CD8-positive, alpha-beta memory T cell (primary cell): ENCODE data around the gene ACTR2. TPM values are rescaled to one million over a fixed set of nuclear protein-coding genes. Genes with fewer than 3 reads are reported as not detected.
A peak's percentile ranks its signal among the peaks of the same experiment; 100 is the strongest.
"Not testable (repeated sequence)": the region's sequence is repeated elsewhere in the genome, so short reads cannot be mapped to it uniquely, and the experiment has no call there.

ENCODE experiments used
- CTCF ChIA-PET: fragments of 350-600 bp; sonication (Branson Sonifier 250); formaldehyde crosslinking; loops from one replicate; lab custom pipeline; 2021; ENCODE audit warnings: antibody characterized with exemption; lab: Charles Lee
- POLR2A ChIA-PET: fragments of 350-600 bp; sonication (Branson Sonifier 250); formaldehyde crosslinking; loops from one replicate; lab custom pipeline; 2021; ENCODE audit warnings: antibody characterized with exemption; lab: Charles Lee
- DNase-seq, 5 donors: peaks; one replicate each; pipeline versions ENCODE4 v3.0.0 to v3.0.0-alpha.2; 2020 to 2022; ENCODE audit warnings: mixed read lengths in 1 of 5
- H3K27ac ChIP-seq: one replicate; pipeline ENCODE4 v1.7.0; 2013; ENCODE audit warnings: low read depth, mild to moderate bottlenecking, low read length, moderate library complexity
- H3K27me3 ChIP-seq: 2 replicates; pipeline ENCODE4 v1.7.0; 2013; ENCODE audit warnings: low read length, mild to moderate bottlenecking; ENCODE audit not compliant: insufficient read depth, poor library complexity, severe bottlenecking
- H3K36me3 ChIP-seq: 2 replicates; pipeline ENCODE4 v1.7.0; 2013; ENCODE audit warnings: mild to moderate bottlenecking, low read length, moderate library complexity; ENCODE audit not compliant: insufficient read depth
- H3K4me1 ChIP-seq: 2 replicates; pipeline ENCODE4 v1.7.0; 2013; ENCODE audit warnings: mild to moderate bottlenecking, low read length, moderate library complexity; ENCODE audit not compliant: insufficient read depth
- H3K4me3 ChIP-seq: 2 replicates; pipeline ENCODE4 v1.7.0; 2013; ENCODE audit warnings: mild to moderate bottlenecking, low read length
- H3K9me3 ChIP-seq: 2 replicates; pipeline ENCODE4 v1.7.0; 2013; ENCODE audit warnings: mild to moderate bottlenecking, low read length
- H3K27ac Mint-ChIP-seq, 8 donors: one replicate each; pipeline ENCODE4 v1.8.0; 2020 to 2021; ENCODE audit warnings: mixed read lengths in 8 of 8, mild to moderate bottlenecking in 6 of 8, inconsistent platforms in 3 of 8, moderate library complexity in 3 of 8
- H3K27me3 Mint-ChIP-seq, 2 donors: one replicate each; pipeline ENCODE4 v1.8.0; 2020 to 2021; ENCODE audit warnings: mixed read lengths in 2 of 2, mild to moderate bottlenecking in 1 of 2, moderate library complexity in 1 of 2
- H3K36me3 Mint-ChIP-seq, 3 donors: one replicate each; pipeline ENCODE4 v1.8.0; 2020 to 2021; ENCODE audit warnings: mixed read lengths in 3 of 3, inconsistent platforms in 1 of 3, mild to moderate bottlenecking in 1 of 3
- H3K4me1 Mint-ChIP-seq, 3 donors: one replicate each; pipeline ENCODE4 v1.8.0; 2020 to 2021; ENCODE audit warnings: mixed read lengths in 3 of 3, inconsistent platforms in 1 of 3, mild to moderate bottlenecking in 1 of 3
- H3K4me3 Mint-ChIP-seq, 7 donors: one replicate each; pipeline ENCODE4 v1.8.0; 2020 to 2021; ENCODE audit warnings: mixed read lengths in 7 of 7, mild to moderate bottlenecking in 6 of 7, moderate library complexity in 4 of 7, inconsistent platforms in 2 of 7
- H3K9me3 Mint-ChIP-seq, 5 donors: one replicate each; pipeline ENCODE4 v1.8.0; 2020 to 2022; ENCODE audit warnings: mixed read lengths in 5 of 5, mild to moderate bottlenecking in 3 of 5, moderate library complexity in 2 of 5, inconsistent platforms in 1 of 5
- polyA plus RNA-seq: library from polyadenylated mRNA; unstranded; fragments of 300-500 nt; fragmentation: Illumina TruSeq; gene quantifications from one replicate; pipeline ENCODE4 v1.2.3, GENCODE V29; 2021
- total RNA-seq, 2 experiments: library from RNA; stranded (reverse); gene quantifications; one replicate each; pipeline ENCODE4 v1.2.3, GENCODE V29; 2021

ACTR2 gene
- total and polyA plus RNA-seq, 3 experiments from 2014 or later, result 294 to 306 (median 299) TPM

- Histone ChIP-seq H3K27ac (no peak overlapping the region), H3K4me1 (no peaks in the 10 kb centered on the region), H3K27me3 (no peaks in the 10 kb centered on the region), H3K9me3 (no peaks in the 10 kb centered on the region), H3K36me3 (no peaks in the 10 kb centered on the region), H3K4me3 (no peak overlapping the region)
- Mint-ChIP-seq H3K4me1 (no peaks in the 10 kb centered on the region), H3K27ac (no peak overlapping the region), H3K9me3 (no peaks in the 10 kb centered on the region), H3K27me3 (no peaks in the 10 kb centered on the region), H3K36me3 (peaks cover 0 to 3% (median 3%) of the 10 kb centered on the region in 3 donors), H3K4me3 (no peak overlapping the region)
- ChIA-PET POLR2A (no interaction called here), CTCF (no interaction called here)
- no peak for DNase-seq
Measured at GRCh38 chr2:65214843-65215242, 12.8 kb upstream of the ACTR2 start.

- H3K27me3 ChIP-seq, result no peaks in the 10 kb centered on the region
- H3K27ac ChIP-seq, result no peak overlapping the region
- ChIA-PET CTCF (no interaction called here), POLR2A (no interaction called here)
- Mint-ChIP-seq H3K27me3 (no peaks in the 10 kb centered on the region), H3K27ac (peak overlapping the region in 1 of 8 donors; percentile 2), H3K4me1 (no peaks in the 10 kb centered on the region), H3K36me3 (peaks cover 2 to 5% (median 3%) of the 10 kb centered on the region in 3 donors), H3K9me3 (no peaks in the 10 kb centered on the region), H3K4me3 (no peak overlapping the region)
- H3K4me3 ChIP-seq, result no peak overlapping the region
- H3K4me1 ChIP-seq, result no peaks in the 10 kb centered on the region
- DNase-seq, result no peak
- H3K36me3 ChIP-seq, result no peaks in the 10 kb centered on the region
- no peaks in the 10 kb centered on the region for H3K9me3 ChIP-seq
Measured at GRCh38 chr2:65215946-65216345, 11.7 kb upstream of the ACTR2 start.

GRCh38 chr2:65220432-65221131 is 7.0 kb upstream of the ACTR2 start:
- no peaks in the 10 kb centered on the region for H3K36me3 ChIP-seq
- no peaks in the 10 kb centered on the region for H3K9me3 ChIP-seq
- H3K4me1 Mint-ChIP-seq, result no peaks in the 10 kb centered on the region
- H3K27me3 ChIP-seq, result no peaks in the 10 kb centered on the region
- no peaks in the 10 kb centered on the region for H3K9me3 Mint-ChIP-seq
- no peak for DNase-seq
- H3K36me3 Mint-ChIP-seq, result peaks cover 2 to 6% (median 3%) of the 10 kb centered on the region in 3 donors
- peak overlapping the region; percentile 43 for H3K27ac ChIP-seq
- no peak overlapping the region for H3K4me3 Mint-ChIP-seq
- no peaks in the 10 kb centered on the region for H3K4me1 ChIP-seq
- POLR2A ChIA-PET, result no interaction called here
- CTCF ChIA-PET, result no interaction called here
- H3K4me3 ChIP-seq, result no peak overlapping the region
- H3K27ac Mint-ChIP-seq, result no peak overlapping the region
- H3K27me3 Mint-ChIP-seq, result no peaks in the 10 kb centered on the region

- H3K36me3 Mint-ChIP-seq, H3K4me1 ChIP-seq, H3K27me3 ChIP-seq, H3K4me3 Mint-ChIP-seq, H3K27me3 Mint-ChIP-seq, H3K4me1 Mint-ChIP-seq, POLR2A ChIA-PET, H3K4me3 ChIP-seq, H3K27ac Mint-ChIP-seq, H3K36me3 ChIP-seq, DNase-seq, CTCF ChIA-PET, H3K9me3 Mint-ChIP-seq, H3K9me3 ChIP-seq: not testable (repeated sequence)
- H3K27ac ChIP-seq, result peak overlapping the region; percentile 43
Measured at GRCh38 chr2:65221275-65221674, 6.4 kb upstream of the ACTR2 start.

GRCh38 chr2:65227020-65227455 is 593 bp upstream of the ACTR2 start:
- no peaks in the 10 kb centered on the region for H3K36me3 ChIP-seq
- H3K9me3 ChIP-seq, result no peaks in the 10 kb centered on the region
- Mint-ChIP-seq H3K27ac (peak overlapping the region; percentile 91 to 99 (median 98)), H3K4me1 (peaks cover 39 to 44% (median 41%) of the 10 kb centered on the region in 3 donors), H3K36me3 (peaks cover 0 to 27% (median 2%) of the 10 kb centered on the region in 3 donors), H3K27me3 (no peaks in the 10 kb centered on the region), H3K9me3 (no peaks in the 10 kb centered on the region), H3K4me3 (peak overlapping the region; percentile 91 to 99 (median 97))
- H3K27me3 ChIP-seq, result no peaks in the 10 kb centered on the region
- peaks cover 34% of the 10 kb centered on the region for H3K4me1 ChIP-seq
- H3K4me3 ChIP-seq, result peak overlapping the region; percentile 97
- ChIA-PET CTCF (interaction anchor here (0.9 to 1.4 kb wide), 5 partner anchors 15 to 309 kb away, joined by 3 to 8 read pairs (median 4); partner anchors contain the start of genes CEP68 and RAB1A), POLR2A (interaction anchor here (0.6 to 2.1 kb wide), 20 partner anchors 10 to 1638 kb away, joined by 3 to 44 read pairs (median 4); partner anchors contain the start of genes AFTPH, CEP68, MDH1 and RAB1A)
- no peak for DNase-seq
- peak overlapping the region; percentile 97 for H3K27ac ChIP-seq

- Mint-ChIP-seq H3K4me3 (peak overlapping the region; percentile 91 to 99 (median 97)), H3K27ac (peak overlapping the region; percentile 91 to 99 (median 98)), H3K36me3 (peaks cover 0 to 31% (median 4%) of the 10 kb centered on the region in 3 donors), H3K4me1 (peaks cover 50 to 55% (median 51%) of the 10 kb centered on the region in 3 donors), H3K9me3 (no peaks in the 10 kb centered on the region), H3K27me3 (no peaks in the 10 kb centered on the region)
- peak in 3 of 5 donors; percentile 12 to 68 (median 61) for DNase-seq
- Histone ChIP-seq H3K9me3 (no peaks in the 10 kb centered on the region), H3K27me3 (no peaks in the 10 kb centered on the region), H3K36me3 (no peaks in the 10 kb centered on the region), H3K27ac (peak overlapping the region; percentile 97), H3K4me1 (peaks cover 45% of the 10 kb centered on the region), H3K4me3 (peak overlapping the region; percentile 97)
- POLR2A ChIA-PET, result interaction anchor here (1.2 to 2.1 kb wide), 5 partner anchors 9 to 705 kb away, joined by 3 to 44 read pairs (median 7); partner anchors contain the start of genes AFTPH, CEP68 and RAB1A
- CTCF ChIA-PET, result interaction anchor here (1.3 kb wide), 1 partner anchor 172 kb away, joined by 4 read pairs; the partner anchor contains the start of gene CEP68
Measured at GRCh38 chr2:65228263-65228750, 676 bp downstream of the ACTR2 start.

GRCh38 chr2:65231121-65231520 is 3.5 kb downstream of the ACTR2 start:
- Histone ChIP-seq H3K9me3 (no peaks in the 10 kb centered on the region), H3K27me3 (no peaks in the 10 kb centered on the region), H3K4me1 (peaks cover 71% of the 10 kb centered on the region), H3K4me3 (no peak overlapping the region), H3K36me3 (peaks cover 5% of the 10 kb centered on the region), H3K27ac (peak overlapping the region; percentile 55)
- Mint-ChIP-seq H3K4me3 (peak overlapping the region; percentile 50 to 80 (median 60)), H3K4me1 (peaks cover 70 to 77% (median 77%) of the 10 kb centered on the region in 3 donors), H3K27me3 (no peaks in the 10 kb centered on the region), H3K9me3 (no peaks in the 10 kb centered on the region), H3K27ac (peak overlapping the region; percentile 55 to 92 (median 78)), H3K36me3 (peaks cover 0 to 48% (median 6%) of the 10 kb centered on the region in 3 donors)
- CTCF ChIA-PET, result no interaction called here
- POLR2A ChIA-PET, result no interaction called here
- DNase-seq, result no peak

- Histone ChIP-seq H3K27ac (peak overlapping the region; percentile 55), H3K9me3 (no peaks in the 10 kb centered on the region), H3K4me3 (peak overlapping the region; percentile 19), H3K36me3 (peaks cover 5% of the 10 kb centered on the region), H3K4me1 (peaks cover 74% of the 10 kb centered on the region), H3K27me3 (no peaks in the 10 kb centered on the region)
- H3K27ac Mint-ChIP-seq, result peak overlapping the region; percentile 72 to 92 (median 80)
- peaks cover 0 to 46% (median 6%) of the 10 kb centered on the region in 3 donors for H3K36me3 Mint-ChIP-seq
- POLR2A ChIA-PET, result no interaction called here
- no peaks in the 10 kb centered on the region for H3K9me3 Mint-ChIP-seq
- H3K27me3 Mint-ChIP-seq, result no peaks in the 10 kb centered on the region
- peak overlapping the region; percentile 20 to 80 (median 56) for H3K4me3 Mint-ChIP-seq
- CTCF ChIA-PET, result no interaction called here
- peaks cover 70 to 79% (median 76%) of the 10 kb centered on the region in 3 donors for H3K4me1 Mint-ChIP-seq
- DNase-seq, result no peak
Measured at GRCh38 chr2:65231892-65232477, 4.4 kb downstream of the ACTR2 start.
